ENCODE results near the gene CCDC188.

DNA sequence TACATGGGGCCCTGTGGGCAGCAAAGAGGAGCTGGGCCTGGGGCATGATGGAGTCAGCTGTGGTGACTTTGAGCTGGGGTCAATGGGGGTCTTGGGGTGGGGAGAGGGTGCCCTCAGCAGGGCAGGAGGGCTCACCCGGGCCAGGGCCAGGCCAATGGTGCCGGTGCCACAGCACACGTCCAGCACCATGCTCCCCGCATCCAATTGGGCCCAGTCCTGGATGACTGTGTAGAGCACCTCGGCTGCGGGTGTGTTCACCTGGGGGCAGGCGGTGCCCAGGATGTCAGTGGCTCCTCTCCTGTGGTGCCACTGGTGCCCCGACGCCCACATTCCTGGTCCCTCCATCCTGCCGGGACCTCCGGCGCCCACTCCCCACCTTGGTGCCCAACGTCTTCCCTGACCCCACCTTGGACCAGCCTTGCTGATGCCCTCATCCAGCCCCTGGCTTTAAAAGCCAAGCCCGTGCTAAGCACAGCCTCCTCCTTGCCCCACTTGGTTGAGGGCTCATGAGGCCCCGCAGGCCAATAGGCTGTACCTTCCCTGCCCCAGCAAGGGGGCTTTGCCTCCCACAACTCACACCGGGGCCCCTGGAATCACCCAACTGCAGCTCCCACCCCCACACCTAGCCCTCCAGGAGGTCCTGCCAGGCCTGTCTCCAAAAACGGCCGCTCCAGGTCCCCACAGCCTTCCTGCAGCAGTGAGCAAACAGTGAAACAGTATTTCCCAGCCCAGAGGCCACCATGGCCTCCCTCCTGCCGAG lies 37.1 kb downstream of the CCDC188 start:
- TF ChIP-seq, protein P1, sequence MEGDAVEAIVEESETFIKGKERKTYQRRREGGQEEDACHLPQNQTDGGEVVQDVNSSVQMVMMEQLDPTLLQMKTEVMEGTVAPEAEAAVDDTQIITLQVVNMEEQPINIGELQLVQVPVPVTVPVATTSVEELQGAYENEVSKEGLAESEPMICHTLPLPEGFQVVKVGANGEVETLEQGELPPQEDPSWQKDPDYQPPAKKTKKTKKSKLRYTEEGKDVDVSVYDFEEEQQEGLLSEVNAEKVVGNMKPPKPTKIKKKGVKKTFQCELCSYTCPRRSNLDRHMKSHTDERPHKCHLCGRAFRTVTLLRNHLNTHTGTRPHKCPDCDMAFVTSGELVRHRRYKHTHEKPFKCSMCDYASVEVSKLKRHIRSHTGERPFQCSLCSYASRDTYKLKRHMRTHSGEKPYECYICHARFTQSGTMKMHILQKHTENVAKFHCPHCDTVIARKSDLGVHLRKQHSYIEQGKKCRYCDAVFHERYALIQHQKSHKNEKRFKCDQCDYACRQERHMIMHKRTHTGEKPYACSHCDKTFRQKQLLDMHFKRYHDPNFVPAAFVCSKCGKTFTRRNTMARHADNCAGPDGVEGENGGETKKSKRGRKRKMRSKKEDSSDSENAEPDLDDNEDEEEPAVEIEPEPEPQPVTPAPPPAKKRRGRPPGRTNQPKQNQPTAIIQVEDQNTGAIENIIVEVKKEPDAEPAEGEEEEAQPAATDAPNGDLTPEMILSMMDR (IDR thresholded peaks at IDR 0.05; ENCODE audit: borderline replicate concordance, extremely low read depth, low read length, poor library complexity, severe bottlenecking): no peak
- no peak for TF ChIP-seq EZH2 (IDR thresholded peaks at IDR 0.05; ENCODE audit: borderline replicate concordance, low read depth, low read length, severe bottlenecking)
